D341Med (cell line): ENCODE results near the gene KCNH6.
A peak's percentile ranks its signal among the peaks of the same experiment; 100 is the strongest.

Source experiments
- DNase-seq: peaks from one replicate; pipeline ENCODE4 v3.0.0; 2012; ENCODE audit warnings: low spot score

The KCNH6 gene

DNA sequence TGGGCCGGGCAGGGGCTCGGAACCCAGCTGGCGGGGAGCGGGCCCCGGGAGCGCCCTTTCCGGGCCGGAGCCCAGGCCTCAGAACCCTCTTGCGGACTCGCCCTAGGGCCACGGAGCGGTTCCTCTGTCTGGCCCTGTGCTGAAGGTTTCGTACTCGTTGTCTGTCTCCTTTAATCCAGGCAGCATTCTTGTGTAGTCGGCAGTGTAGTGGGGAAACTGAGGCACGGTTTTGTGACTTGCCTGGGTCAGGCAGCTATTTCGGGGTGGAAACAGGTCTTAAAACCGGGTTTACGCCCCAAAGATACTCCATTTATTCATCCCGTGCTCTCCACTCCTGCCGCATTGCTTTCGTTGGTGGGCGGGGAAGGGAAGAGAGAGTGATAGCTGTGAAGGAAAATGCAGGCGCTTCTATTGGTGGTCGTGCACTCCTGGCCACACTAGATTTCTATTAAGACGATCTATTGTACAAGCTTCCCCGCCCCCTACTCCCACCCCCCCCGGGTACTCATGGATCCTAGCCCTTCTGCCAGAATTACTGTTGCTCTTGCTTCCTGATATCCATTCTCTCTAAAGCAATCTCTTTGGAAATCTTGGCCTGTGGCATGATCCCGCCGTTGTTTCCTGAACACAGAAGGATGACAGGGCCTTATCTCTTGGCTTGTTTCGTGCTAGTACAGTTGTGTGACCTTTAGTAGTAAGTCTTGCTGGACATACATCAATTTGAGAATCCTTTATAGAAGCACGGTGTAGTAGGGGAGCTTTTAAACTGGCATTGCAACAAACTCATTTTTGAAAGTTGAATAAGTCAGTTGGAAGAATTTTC lies 27.9 kb downstream of the KCNH6 start:
- DNase-seq, result peak; percentile 79

DNA sequence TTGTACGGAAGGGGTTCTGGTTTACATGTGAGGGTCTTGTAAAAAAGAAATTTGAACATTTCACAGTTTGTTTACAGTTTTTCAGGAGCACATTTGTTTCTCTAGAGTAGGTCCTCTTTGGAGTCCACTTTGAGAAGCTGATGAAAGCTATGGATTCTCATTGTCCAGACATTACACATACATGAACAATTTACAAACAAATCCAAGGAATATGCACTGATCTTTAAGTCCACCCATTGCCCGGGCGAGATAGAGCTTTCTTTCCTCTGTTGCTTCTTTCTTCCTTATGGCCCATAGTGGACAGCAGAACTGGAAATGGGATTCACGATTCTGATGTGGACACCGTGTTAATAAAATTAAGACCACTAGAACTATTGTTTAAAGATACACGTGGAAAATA lies 29.1 kb downstream of the KCNH6 start:
- no peak for DNase-seq

DNA sequence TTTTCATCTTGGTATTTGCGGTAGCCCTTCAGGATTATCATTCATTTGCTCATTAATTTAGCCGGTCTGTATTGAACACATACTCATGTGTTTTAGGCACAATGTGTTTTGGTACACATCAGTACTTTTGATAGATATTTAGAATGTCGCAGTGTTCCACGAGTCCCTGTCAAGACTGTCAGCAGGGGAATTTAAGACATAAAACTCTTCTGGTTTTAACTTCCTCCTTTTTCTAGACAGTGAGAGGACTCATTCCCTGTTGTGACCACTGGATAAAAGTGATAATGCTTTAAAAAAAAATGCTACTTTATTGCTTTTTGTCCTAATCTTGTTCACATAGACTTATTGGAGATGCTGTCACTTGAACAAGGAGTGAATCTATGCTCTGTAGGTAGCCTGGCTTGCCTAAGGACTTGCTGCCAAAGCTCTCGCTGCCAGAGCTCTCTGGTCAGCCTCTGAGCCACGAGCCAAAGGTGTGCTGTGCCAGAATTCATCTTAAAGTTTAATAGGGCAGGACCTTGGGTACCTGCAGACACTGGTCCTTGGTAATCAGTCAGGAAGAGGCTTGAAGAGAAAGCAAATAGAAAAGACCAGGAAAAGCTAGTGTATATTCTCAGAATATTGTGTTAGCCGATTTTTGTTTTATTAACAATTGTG lies 32.5 kb downstream of the KCNH6 start:
- DNase-seq, result no peak

DNA sequence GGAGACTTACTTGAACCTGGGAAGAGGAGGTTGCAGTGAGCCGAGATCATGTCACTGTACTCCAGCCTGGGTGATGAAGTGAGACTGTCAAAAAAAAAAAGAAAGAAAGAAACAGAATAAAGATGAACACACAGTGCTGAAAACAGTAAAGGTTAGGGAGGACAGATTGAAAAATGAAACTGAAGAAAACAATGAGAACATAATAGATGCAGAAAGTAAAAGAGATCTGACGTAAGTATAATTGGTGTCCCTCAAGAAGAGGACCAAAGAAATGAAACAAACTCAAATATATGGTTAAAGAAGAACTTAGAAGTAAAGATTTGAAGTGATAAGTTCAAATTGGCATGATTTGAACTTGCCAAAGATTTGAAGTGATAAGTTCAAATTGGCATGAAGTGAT lies 34.3 kb downstream of the KCNH6 start:
- no peak for DNase-seq

DNA sequence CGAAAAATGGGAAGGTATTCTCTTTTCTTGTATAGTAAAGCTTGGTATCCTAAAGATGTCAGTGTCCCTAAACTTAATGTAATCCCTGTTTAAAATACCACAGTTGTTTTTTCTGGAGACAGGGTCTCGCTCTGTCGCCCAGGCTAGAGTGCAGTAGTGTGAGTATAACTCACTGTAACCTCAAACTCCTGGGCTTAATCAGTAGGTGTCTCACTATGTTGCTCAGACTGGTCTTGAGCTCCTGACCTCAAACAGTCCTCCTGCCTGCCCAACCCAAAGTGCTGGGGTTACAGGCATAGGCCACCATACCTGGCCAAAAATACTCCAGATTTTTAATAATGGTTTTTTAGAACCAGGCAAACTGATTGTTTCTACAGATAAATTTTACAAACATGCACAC lies 35.3 kb downstream of the KCNH6 start:
- no peak for DNase-seq

DNA sequence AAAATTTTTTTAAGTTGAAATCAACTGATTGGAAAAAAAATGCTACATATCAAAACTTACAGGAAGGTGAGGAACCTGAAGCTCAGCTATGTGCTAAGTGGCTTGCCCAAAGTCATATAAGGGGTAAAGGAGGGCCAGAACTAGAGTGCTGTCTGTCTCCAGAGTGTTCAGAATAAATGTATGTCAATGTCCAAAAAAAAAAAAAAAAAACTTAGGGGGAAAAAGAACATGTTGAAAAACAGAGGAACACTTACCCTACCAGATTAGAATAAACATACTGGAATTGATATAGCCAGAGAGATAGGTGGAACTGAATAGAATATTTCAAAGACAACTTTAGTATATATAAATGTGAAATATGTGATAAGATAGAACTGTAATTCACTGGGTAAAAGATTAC lies 38.7 kb downstream of the KCNH6 start:
- DNase-seq, result no peak

DNA sequence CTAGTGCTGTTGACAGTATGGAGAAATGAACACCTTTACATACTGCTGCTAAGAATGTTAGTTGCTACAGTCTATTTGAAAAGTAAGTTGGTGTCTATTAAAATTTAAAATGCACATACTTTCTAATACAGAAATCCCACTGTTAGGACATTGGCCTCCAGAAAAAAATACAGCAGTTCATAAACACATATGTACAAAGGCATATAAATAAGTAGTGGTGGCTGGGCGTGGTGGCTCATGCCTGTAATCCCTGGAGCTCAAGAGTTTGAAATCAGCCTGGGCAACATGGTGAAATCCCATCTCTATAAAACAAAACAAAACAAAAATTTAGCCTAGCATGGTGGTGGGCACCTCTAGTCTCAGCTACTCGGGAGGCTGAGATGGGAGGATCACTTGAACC lies 40.2 kb downstream of the KCNH6 start:
- DNase-seq, result no peak

DNA sequence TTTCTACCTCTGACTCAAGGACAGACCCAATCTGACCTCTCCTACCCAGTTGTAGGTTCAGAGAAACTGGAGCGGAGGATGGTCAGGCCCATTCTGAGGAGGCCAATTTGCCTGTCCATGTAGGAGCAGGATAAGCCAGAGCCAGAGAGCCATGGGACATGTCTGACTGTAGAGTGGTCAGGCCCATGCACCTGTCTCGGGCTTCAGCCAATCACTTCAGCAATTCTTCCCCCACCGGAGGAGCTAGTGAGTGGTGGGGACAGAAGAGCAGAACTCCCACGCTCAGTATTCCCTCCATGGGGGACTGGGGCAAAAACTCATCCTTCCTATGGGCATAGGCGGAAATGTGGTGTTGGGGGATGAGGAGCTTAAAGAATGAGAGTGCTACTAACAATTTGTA lies 41.4 kb downstream of the KCNH6 start:
- no peak for DNase-seq

DNA sequence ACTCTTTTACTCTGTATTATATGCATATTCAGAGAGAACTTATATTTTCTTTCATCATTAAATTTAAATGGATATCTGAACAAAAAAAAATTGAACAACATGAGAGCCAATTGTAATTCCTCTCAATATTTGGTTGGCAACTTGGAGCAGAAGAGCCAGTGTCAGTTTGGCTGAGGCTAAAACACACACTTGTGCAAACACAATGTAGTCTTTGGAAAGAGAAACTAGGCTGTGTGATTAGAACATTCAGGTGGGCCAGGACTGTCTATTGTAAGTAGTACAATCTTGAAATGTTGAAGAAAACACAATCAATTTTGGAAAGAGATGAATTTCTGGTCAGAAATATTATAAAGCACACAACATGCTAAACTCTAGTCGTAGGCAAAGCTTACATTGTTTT lies 44.1 kb downstream of the KCNH6 start:
- no peak for DNase-seq

DNA sequence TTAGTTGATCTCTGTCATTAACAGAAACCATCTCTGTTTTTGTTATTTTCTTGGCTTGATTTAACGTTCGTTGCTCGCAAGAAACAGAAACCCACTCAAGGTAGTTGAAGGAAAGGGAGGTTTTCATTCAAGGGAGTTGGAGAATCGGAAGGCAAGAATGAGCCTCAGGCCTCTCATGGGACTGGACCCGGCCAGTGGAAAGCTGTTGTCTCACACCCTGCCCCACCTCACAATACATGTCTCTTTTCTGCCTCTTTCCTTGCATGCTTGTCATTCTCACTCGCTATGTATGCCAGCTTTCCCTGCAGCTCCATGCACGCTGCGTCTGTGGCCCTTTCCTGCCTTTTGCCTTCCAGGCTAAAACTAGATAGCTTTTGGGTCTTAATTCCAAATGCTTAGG lies 45.4 kb downstream of the KCNH6 start:
- no peak for DNase-seq

DNA sequence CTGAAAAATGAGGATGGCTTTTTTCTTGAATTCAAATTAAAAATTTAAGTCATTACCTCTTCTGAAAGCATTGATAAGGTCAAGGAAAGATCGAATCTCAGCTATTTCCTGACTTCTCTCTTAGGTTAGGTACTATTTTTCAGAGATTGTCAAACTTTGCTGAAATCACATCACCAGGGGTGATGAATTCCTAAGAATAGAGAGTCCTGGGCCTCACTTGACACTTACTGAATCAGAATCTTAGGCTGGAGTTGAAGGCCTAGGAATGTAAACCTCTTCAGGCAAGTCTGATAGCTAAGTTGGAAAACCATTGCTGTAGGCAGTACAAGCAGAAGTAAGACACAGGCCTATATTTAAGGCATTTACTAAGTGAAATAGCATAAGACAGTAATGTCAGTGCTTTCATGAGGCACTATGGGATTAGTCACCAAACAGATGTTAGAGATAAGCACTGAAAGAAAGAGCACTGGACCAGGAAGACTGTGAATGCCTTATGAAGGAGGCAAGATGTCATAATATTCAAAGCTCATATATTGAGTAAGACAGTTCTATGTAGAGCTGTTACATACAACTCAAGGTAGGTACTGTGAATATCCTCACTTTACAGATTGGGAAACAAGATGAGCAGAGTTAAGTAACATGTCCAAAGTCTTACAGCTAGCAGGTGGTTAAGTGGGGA lies 48.6 kb downstream of the KCNH6 start:
- no peak for DNase-seq

DNA sequence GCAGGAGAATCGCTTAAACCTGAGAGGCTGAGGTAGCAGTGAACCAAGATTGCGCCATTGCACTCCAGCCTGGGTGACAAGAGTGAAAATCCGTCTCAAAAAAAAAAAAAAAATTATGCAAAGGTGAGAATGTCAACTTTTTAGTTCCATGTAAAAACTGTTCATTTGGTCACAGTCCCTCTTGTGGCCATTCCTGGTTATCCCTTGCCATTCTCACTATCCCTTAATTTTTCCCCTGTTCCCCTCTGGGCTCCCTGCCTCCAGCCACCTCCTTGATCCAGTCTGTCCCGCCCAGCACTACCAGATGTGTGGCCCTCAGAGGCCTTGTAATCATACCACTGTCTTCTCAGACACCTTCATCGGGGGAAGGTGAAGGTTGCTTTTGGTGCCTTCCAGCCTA lies 50.5 kb downstream of the KCNH6 start:
- peak; percentile 73 for DNase-seq

DNA sequence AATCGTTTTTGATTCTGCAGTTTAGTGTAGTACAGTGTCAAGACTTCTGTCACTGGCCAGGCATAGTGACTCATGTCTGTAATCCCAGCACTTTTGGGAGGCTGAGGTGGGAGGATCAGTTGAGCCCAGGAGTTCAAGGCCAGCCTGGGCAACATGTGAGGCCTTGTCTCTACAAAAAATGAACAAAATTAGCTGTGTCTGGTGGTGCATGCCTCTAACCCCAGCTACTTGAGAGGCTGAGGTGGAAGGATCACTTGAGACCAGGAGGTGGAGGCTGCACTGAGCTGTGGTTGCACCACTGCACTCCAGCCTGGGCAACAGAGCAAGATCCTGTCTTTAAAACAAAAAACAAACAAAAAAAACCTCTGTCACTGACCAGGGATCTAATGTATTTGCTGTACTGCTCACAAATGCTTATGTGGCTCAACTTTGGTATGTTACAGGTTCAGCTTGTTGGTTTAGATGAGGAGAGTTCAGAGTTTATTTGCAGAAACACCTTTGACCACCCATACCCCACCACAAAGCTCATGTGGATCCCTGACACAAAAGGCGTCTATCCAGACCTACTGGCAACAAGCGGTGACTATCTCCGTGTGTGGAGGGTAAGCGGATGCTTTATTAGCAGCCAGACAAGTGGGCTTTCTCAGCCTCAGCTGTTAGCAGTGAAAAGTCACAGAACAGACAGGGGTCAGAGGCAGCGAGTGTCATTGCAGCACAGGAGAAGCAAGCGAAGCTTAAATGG lies 55.0 kb downstream of the KCNH6 start:
- DNase-seq, result no peak

DNA sequence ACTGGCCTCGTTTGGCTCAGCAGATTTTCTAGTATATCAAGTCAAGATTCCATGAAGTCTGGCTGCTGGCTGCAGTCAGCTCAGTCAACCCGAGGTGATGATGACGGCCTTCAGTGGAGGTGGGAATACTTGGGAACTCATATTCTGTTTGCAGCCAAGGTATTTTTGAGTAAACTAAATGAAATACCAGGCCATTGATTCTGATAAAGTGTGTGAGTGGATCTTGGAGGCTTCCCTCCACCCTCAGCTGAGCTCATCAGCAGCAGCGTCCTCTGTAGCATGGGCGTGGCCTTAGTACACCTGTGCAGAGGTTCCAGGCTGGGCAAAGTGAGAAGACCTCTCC lies 55.6 kb downstream of the KCNH6 start:
- DNase-seq, result no peak

DNA sequence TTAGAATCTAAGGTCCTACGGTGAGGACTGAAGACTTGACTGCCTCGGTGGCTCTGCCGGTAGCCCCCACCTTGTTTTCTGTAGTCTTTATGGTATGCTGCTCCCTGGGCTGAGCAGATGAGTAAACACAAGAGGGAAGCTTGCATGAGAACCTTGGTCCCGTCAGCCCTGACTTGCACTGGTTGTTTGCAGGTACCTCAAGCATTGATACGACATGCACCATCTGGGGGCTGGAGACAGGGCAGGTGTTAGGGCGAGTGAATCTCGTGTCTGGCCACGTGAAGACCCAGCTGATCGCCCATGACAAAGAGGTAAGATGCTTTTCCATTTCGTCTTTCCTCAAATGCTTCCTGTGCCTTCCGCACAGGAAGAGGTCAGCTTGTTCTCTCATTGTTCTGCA lies 56.5 kb downstream of the KCNH6 start:
- no peak for DNase-seq

DNA sequence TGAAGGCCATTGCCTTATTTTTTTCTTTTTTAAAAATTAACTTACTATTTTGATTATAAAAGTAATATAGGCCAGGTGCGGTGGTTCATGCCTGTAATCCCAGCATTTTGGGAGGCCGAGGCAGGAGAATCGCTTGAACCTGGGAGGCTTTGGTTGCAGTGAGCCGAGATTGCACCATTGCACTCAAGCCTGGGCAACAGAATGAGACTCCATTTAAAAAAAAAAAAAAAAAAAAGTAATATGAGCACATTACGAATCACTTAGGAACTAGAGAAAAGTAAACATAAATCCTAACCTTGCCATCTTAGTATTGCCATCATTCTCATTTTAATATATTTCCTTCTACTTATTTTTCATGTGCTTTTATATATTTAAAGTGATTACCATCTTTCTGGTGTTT lies 64.6 kb downstream of the KCNH6 start:
- DNase-seq, result no peak

DNA sequence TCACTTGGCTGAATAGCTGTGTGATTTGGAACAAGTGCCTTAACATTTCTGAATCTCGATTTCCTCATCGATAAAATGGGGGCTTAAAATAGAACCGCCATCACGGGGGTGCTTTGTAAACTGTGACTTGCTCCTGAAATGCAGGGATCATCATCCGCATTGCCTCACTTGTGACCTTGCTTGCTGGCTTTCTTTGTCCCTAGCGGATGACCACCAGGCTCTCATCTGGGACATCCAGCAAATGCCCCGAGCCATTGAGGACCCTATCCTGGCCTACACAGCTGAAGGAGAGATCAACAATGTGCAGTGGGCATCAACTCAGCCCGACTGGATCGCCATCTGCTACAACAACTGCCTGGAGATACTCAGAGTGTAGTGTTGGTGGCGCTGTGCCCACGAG lies 65.6 kb downstream of the KCNH6 start:
- DNase-seq, result no peak

DNA sequence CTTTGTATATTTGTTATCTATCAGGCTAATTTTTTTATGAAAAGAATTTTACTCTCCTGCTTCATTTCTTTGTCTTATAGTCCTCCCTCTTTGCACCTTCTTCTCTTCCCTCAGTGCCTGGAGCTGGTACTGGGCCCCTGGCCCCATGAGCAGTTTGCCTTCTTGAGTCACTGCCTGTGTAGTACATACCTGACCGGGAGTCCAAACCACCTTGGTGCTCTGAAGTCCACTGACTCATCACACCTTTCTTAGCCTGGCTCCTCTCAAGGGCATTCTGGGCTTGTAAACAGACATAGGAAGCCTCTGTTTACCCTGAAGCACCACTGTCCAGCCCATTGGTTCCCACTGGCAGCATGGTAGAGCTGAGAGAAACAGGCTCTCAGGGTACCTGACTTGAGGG lies 66.5 kb downstream of the KCNH6 start:
- no peak for DNase-seq

DNA sequence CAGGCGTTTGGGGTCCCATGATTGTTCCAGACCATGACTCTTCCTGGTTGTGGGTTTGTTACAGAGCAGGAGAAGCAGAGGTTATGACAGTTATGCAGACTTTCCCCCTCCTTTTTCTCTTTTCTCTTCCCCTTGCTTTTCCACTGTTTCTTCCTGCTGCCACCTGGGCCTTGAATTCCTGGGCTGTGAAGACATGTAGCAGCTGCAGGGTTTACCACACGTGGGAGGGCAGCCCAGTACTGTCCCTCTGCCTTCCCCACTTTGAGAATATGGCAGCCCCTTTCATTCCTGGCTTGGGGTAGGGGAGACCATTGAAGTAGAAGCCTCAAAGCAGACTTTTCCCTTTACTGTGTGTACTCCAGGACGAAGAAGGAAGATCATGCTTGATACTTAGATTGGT lies 69.6 kb downstream of the KCNH6 start:
- no peak for DNase-seq

DNA sequence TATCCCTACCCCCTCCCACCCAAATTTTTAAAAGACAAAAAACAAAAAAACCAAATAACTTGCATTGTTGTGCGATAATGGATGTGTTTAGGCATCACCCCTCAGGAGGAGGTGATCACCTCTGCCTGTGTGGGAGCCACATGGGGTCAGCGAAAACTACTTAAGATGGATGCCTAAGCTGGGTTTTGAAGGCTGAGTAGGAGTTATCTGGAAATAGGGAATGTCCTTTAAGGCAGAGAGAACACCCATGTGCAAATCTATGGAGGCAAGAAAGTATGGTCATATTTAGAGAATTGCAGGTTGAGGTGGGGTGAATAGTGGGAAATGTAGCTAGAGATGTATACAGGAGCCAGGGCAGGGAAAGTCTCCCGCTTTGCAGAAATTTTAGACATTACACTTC lies 72.0 kb downstream of the KCNH6 start:
- no peak for DNase-seq
